ENCODE results near the gene EXOC6B.

Gene EXOC6B

DNA sequence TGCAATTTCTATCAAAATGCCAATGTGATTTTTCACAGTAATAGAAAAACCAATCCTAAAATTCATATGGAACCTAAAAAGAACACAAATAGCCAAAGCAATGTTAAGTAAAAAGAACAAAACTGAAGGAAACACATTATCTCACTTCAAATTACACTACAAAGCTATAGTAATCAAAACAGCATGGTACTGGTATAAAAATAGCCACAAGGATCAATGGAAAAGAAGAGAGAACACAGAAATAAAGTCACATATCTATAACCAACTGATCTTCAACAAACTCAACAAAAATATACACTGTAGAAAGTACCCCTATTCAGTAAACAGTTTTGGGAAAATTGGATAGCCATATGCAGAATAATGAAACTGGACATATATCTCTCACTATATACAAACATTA is 426.0 kb downstream of the EXOC6B start:
- no peak overlapping the region for H3K4me3 ChIP-seq (ENCODE audit: low read depth, low read length)
- TF ChIP-seq, protein P1, sequence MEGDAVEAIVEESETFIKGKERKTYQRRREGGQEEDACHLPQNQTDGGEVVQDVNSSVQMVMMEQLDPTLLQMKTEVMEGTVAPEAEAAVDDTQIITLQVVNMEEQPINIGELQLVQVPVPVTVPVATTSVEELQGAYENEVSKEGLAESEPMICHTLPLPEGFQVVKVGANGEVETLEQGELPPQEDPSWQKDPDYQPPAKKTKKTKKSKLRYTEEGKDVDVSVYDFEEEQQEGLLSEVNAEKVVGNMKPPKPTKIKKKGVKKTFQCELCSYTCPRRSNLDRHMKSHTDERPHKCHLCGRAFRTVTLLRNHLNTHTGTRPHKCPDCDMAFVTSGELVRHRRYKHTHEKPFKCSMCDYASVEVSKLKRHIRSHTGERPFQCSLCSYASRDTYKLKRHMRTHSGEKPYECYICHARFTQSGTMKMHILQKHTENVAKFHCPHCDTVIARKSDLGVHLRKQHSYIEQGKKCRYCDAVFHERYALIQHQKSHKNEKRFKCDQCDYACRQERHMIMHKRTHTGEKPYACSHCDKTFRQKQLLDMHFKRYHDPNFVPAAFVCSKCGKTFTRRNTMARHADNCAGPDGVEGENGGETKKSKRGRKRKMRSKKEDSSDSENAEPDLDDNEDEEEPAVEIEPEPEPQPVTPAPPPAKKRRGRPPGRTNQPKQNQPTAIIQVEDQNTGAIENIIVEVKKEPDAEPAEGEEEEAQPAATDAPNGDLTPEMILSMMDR (IDR thresholded peaks at IDR 0.05; ENCODE audit: low read depth, low read length) = no peak

DNA sequence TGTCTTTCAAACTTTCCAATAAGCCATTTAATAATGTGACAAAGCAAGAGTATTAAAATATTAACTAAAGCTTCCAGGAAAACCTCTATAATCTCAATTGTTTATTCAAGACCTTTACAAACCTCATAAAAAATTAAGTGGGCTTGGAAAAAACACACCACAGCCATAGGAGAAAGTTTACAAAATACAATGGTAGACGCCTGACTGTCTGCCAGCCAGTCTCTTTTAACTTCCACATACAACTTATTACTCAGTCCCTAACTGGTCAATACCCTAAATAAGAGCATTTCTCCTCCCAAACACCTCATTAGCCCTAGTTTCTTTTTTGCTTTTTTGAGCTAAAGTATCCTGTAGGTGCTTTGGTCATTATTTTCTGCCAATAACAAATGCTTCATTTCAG is 430.7 kb downstream of the EXOC6B start:
- H3K4me3 ChIP-seq (ENCODE audit: low read depth, low read length) = no peak overlapping the region
- TF ChIP-seq, protein P1 (IDR thresholded peaks at IDR 0.05; ENCODE audit: low read depth, low read length) = no peak

DNA sequence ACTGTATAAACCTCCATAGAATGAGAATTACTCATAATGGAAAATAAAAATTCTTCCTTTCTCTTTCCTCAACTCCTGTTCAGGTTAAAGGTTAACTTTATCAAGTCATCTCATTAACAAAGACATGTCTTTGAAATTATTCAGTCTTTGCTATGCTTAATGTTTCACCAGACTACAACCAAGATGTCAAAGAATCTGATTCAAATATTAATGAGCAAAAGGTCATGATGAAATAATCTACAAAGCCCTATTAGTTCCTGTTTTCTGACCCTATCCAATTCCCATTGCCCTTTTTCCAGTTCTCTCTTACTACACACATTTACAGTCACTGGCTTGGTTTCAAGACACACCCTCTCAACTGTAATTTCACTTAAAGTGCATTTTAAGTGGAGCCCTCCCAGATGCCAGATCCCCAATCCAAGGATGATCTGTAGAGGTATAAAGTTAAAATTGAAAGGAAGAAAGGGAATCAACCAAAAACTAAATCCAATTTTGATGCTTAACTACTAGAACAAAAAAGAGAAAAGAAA is 431.2 kb downstream of the EXOC6B start:
- TF ChIP-seq, protein P1 (IDR thresholded peaks at IDR 0.05; ENCODE audit: low read depth, low read length) = no peak
- no peak overlapping the region for H3K4me3 ChIP-seq (ENCODE audit: low read depth, low read length)

GRCh38 chr2:72389447-72389846 is 436.4 kb downstream of the EXOC6B start:
- no peak overlapping the region for H3K4me3 ChIP-seq (ENCODE audit: low read depth, low read length)
- TF ChIP-seq, protein P1 (IDR thresholded peaks at IDR 0.05; ENCODE audit: low read depth, low read length) = no peak

DNA sequence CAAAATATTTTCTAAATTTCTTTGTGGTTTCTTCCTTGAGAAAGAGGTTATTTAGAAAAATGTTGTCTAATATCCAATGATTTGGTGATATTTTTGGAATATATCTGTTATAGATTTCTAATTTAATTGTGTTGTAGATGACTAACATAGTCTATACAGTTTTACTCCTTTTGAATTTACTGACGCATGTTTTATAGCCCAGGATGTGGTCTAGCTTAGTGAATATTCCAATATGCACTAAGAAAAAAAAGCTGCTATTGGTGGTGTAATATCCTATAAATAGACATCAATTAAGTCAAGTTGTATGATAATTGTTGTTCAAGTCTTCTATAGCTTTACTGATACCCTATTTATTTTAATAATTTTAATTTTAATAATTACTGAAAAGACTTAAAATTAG is 437.6 kb downstream of the EXOC6B start:
- no peak overlapping the region for H3K4me3 ChIP-seq (ENCODE audit: low read depth, low read length)
- TF ChIP-seq, protein P1 (IDR thresholded peaks at IDR 0.05; ENCODE audit: low read depth, low read length) = no peak

- TF ChIP-seq, protein P1 (IDR thresholded peaks at IDR 0.05; ENCODE audit: low read depth, low read length) = no peak
- no peak overlapping the region for H3K4me3 ChIP-seq (ENCODE audit: low read depth, low read length)
These were observed 439.5 kb downstream of the EXOC6B start for GRCh38 chr2:72386288-72386687.

DNA sequence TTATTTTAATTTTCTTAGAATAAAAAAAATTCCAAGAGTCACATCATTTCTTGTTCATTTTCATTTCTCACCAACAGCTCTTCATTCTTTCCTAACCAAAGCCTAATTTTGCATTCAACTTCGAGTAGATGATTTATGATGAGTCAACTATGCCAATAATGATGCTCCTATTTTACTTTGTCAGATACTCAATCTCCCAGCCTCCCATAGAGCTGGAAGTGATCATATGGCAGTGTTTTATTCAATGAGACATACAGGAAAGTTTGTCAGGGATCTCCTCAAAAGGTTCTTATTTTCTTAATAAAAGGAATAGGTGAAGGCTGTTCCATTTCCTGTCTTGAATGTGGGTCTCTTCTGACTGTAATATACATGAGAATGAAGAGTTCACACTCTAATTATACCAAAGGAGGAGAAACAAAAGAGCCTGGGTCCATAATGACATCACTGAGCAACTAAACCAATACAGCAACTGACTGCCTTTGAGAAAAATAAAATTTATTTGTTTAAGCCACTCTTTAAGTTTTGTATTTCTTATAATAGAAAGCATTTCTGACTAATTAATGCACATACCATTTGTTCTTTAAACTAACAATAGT is 447.0 kb downstream of the EXOC6B start:
- no peak overlapping the region for H3K4me3 ChIP-seq (ENCODE audit: low read depth, low read length)
- TF ChIP-seq, protein P1 (IDR thresholded peaks at IDR 0.05; ENCODE audit: low read depth, low read length) = no peak

All from WI38 (cell line).